Transverse colon (tissue), 3 donors: Measurements from ENCODE around the gene KRTAP21-3.

Source experiments
- EP300 ChIP-seq: sonication (generic); formaldehyde crosslinking; IDR thresholded peaks from one replicate; pipeline ENCODE4 v1.6.1; 2017; ENCODE audit warnings: antibody characterized with exemption, low read depth
- POLR2A ChIP-seq: fragments of 450-650 bp; IDR thresholded peaks from one replicate; pipeline ENCODE4 v1.6.1; 2016; ENCODE audit warnings: antibody characterized with exemption, mild to moderate bottlenecking, moderate library complexity
- TF ChIP-seq, protein P1 (sequence below), 5 experiments: fragments of 200-600 bp in 3 of 5; fragments of 450-650 bp in 2 of 5; sonication (generic) in 3 of 5; IDR thresholded peaks; 1 replicate in 2 of 5; 2 replicates in 3 of 5; pipeline ENCODE4 v1.5.1; 2016 to 2017; ENCODE audit warnings: antibody characterized with exemption in 5 of 5, inconsistent platforms in 3 of 5, mild to moderate bottlenecking in 2 of 5, moderate library complexity in 1 of 5

DNA sequence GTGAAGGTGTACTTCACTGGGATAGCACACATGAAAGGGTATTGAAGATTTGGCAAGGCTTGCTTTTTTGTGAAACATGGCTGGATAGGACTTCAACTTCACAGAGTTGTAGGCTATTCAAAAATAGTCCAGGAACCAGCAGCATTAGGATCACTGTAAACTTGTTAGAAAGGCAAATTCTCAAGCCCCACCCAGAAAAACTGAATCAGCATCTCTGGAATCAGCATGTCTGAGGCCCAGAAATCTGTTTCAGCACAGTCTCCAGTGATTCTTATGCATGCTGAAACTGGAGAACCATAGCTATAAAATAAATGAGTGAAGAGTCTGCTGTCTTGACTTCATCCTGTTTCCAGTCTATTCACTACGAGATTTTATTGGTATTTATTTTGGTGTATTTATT is 8.1 kb upstream of the KRTAP21-3 start:
- TF ChIP-seq POLR2A (no peak), EP300 (no peak)
- TF ChIP-seq, protein P1, sequence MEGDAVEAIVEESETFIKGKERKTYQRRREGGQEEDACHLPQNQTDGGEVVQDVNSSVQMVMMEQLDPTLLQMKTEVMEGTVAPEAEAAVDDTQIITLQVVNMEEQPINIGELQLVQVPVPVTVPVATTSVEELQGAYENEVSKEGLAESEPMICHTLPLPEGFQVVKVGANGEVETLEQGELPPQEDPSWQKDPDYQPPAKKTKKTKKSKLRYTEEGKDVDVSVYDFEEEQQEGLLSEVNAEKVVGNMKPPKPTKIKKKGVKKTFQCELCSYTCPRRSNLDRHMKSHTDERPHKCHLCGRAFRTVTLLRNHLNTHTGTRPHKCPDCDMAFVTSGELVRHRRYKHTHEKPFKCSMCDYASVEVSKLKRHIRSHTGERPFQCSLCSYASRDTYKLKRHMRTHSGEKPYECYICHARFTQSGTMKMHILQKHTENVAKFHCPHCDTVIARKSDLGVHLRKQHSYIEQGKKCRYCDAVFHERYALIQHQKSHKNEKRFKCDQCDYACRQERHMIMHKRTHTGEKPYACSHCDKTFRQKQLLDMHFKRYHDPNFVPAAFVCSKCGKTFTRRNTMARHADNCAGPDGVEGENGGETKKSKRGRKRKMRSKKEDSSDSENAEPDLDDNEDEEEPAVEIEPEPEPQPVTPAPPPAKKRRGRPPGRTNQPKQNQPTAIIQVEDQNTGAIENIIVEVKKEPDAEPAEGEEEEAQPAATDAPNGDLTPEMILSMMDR (IDR thresholded peaks at IDR 0.05), result no peak
